KOPT-K1 (cell line): ENCODE data around the gene PARP4.
"Not testable (repeated sequence)": the region's sequence is repeated elsewhere in the genome, so short reads cannot be mapped to it uniquely, and the experiment has no call there.

Experiments
- H3K27ac ChIP-seq: fragments of 200-600 bp; sonication (generic); 2 replicates; pipeline ENCODE4 v1.5.1; 2016; ENCODE audit warnings: antibody characterized with exemption, mild to moderate bottlenecking, low read depth, low read length; ENCODE audit not compliant: poor library complexity, severe bottlenecking
- H3K36me3 ChIP-seq: fragments of 200-600 bp; sonication (generic); 2 replicates; pipeline ENCODE4 v1.5.1; 2017; ENCODE audit warnings: antibody characterized with exemption, mild to moderate bottlenecking, low read length, moderate library complexity; ENCODE audit not compliant: insufficient read depth
- H3K9me3 ChIP-seq: fragments of 200-600 bp; sonication (generic); 2 replicates; pipeline ENCODE4 v1.5.1; 2017; ENCODE audit warnings: antibody characterized with exemption, low read length, mild to moderate bottlenecking; ENCODE audit not compliant: insufficient read depth, poor library complexity, severe bottlenecking

The PARP4 gene

GRCh38 chr13:24491845-24492244 lies 20.7 kb downstream of the PARP4 start:
- no peaks in the 10 kb centered on the region for H3K9me3 ChIP-seq
- H3K36me3 ChIP-seq, result peaks cover 97% of the 10 kb centered on the region
- no peak overlapping the region for H3K27ac ChIP-seq

DNA sequence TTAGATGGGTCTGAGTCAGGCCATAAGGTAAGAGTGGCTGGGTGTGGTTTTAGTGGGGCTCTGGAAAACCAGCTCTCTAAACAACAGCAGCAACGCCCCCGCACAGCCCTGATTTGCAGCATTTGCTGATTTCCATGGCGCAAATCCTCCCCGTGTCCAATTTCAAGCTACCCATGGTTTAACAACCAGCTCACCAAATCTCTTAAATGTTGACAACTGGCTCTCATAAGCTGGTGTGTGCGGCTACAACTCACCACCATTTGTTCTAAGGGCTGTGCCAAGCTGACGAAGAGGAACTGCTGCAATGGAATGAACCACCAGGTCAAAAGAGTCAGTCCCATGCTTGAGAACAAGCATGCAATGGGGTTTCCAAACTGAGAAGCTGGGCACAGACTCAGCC lies 22.9 kb downstream of the PARP4 start:
- H3K27ac ChIP-seq, result no peak overlapping the region
- peaks cover 91% of the 10 kb centered on the region for H3K36me3 ChIP-seq
- H3K9me3 ChIP-seq, result no peaks in the 10 kb centered on the region

GRCh38 chr13:24488092-24488491 lies 24.5 kb downstream of the PARP4 start:
- peaks cover 89% of the 10 kb centered on the region for H3K36me3 ChIP-seq
- not testable (repeated sequence) for H3K27ac ChIP-seq, H3K9me3 ChIP-seq

DNA sequence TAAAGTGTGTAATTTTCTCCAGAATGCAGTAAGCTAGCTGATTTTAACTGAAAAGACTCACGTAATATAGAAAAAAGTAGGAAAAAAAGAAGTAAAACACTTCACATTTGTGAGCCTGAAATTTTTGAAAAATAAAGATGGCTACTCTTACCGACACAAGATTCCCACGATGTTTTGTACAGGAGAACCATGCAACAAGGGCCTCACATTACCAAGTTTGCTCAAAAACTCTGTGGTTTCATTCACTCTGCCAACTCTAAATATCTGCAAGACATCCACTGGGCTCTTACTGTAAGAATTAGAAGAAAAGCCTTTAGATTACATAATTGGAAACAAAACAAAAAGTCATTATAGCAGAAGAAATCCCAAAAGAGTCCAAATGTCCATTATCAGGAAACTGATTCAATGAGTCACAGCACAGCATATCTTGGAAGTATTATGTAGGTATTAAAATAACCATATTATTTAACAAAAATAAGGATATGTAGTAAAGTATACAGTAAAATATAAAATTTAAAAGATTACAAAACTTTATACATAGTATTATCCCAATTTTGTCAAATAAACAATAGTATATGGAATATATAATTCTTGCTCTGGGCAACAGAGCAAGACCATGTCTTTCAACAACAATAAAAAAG lies 26.4 kb downstream of the PARP4 start:
- not testable (repeated sequence) for H3K9me3 ChIP-seq, H3K27ac ChIP-seq
- peaks cover 87% of the 10 kb centered on the region for H3K36me3 ChIP-seq

DNA sequence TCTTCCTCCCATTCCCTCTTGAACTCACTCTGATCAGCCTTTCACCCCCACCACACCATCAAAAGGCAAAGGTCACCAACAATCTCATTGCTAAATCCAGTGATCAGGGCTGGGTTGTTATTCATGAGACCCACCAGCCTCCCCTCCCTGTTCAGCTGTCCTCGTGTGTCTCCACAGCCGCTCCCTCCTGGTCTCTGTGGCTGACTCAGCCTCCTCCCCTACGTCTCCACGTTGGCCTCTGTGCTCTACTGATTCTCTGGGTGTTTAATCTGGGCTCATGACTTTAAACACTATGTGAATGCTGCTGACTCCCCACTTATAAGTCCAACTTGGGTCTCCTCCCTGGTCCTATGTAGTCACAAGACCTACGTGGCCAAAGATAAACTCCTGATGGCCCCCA lies 38.9 kb downstream of the PARP4 start:
- Histone ChIP-seq H3K36me3 (peaks cover 92% of the 10 kb centered on the region), H3K27ac (no peak overlapping the region), H3K9me3 (no peaks in the 10 kb centered on the region)

GRCh38 chr13:24472129-24472528 lies 40.4 kb downstream of the PARP4 start:
- H3K27ac ChIP-seq, H3K9me3 ChIP-seq: not testable (repeated sequence)
- H3K36me3 ChIP-seq, result peaks cover 94% of the 10 kb centered on the region

DNA sequence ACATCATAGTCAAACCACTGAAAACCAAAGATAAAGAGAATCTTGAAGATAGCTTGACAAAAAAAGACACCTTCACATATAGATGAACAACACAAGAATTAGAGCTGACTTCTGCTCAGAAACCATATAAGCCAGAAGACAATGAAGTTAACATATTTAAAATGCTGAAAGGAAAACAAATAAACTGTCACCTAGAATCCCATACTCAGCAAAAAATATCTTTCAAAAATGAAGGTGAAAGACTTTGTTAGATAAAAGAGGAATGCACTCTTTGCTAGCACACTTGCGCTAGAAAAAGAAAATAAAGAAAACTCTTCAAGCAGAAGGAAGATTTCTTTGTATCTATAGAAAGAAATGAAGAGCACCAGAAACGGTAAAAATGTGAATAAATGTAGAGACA lies 49.5 kb downstream of the PARP4 start:
- Histone ChIP-seq H3K27ac (no peak overlapping the region), H3K9me3 (no peaks in the 10 kb centered on the region), H3K36me3 (peaks cover 68% of the 10 kb centered on the region)

- Histone ChIP-seq H3K27ac (no peak overlapping the region), H3K36me3 (peaks cover 68% of the 10 kb centered on the region), H3K9me3 (no peaks in the 10 kb centered on the region)
Measured at GRCh38 chr13:24460256-24460655, 52.3 kb downstream of the PARP4 start.

- Histone ChIP-seq H3K9me3 (no peaks in the 10 kb centered on the region), H3K36me3 (peaks cover 74% of the 10 kb centered on the region), H3K27ac (no peak overlapping the region)
Measured at GRCh38 chr13:24459726-24460125, 52.9 kb downstream of the PARP4 start.

- Histone ChIP-seq H3K36me3 (peaks cover 79% of the 10 kb centered on the region), H3K9me3 (no peaks in the 10 kb centered on the region), H3K27ac (no peak overlapping the region)
Measured at GRCh38 chr13:24459234-24459633, 53.3 kb downstream of the PARP4 start.

DNA sequence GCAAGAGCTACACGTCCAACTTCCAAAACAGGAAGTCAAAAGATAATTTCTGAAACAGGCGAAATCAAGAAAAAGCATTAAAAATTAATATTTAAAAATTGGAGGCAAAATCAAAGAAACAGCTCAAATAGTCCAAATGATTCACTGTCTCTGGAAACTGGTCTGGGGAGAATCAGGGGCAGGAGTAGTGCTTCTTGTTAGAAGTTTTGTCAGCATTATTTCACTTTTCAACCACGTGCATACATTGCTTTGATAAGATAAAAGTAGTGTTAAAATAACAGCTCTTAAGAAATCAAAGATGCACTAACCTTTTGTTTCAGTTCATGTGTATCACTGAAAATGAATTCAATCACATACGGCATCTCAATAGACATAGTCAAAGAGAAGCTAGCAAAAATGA lies 53.8 kb downstream of the PARP4 start:
- no peak overlapping the region for H3K27ac ChIP-seq
- no peaks in the 10 kb centered on the region for H3K9me3 ChIP-seq
- H3K36me3 ChIP-seq, result peaks cover 84% of the 10 kb centered on the region

DNA sequence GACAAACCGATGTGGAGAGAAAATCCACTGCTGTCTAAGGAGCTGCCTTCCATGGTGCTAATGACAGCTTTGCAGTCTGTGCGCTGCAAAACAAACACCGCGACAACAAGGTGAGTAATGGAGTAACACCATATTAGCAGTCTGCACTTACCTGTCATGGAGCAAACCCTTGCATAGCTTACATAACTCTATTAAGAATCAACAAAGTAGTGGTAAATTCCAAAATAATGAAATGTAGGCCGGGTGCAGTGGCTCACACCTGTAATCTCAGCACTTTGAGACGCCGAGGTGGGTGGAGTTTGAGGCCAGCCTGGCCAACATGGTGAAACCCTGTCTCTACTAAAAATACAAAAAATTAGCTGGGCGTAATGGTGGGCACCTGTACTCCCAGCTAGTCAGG lies 56.2 kb downstream of the PARP4 start:
- H3K9me3 ChIP-seq, result no peaks in the 10 kb centered on the region
- H3K36me3 ChIP-seq, result peaks cover 93% of the 10 kb centered on the region
- H3K27ac ChIP-seq, result no peak overlapping the region

- H3K9me3 ChIP-seq, result no peaks in the 10 kb centered on the region
- peaks cover 91% of the 10 kb centered on the region for H3K36me3 ChIP-seq
- H3K27ac ChIP-seq, result no peak overlapping the region
Measured at GRCh38 chr13:24454056-24454455, 58.5 kb downstream of the PARP4 start.

GRCh38 chr13:24452044-24452443 lies 60.5 kb downstream of the PARP4 start:
- no peak overlapping the region for H3K27ac ChIP-seq
- no peaks in the 10 kb centered on the region for H3K9me3 ChIP-seq
- H3K36me3 ChIP-seq, result peaks cover 87% of the 10 kb centered on the region

GRCh38 chr13:24450530-24450929 lies 62.0 kb downstream of the PARP4 start:
- H3K27ac ChIP-seq, result no peak overlapping the region
- peaks cover 85% of the 10 kb centered on the region for H3K36me3 ChIP-seq
- H3K9me3 ChIP-seq, result no peaks in the 10 kb centered on the region

DNA sequence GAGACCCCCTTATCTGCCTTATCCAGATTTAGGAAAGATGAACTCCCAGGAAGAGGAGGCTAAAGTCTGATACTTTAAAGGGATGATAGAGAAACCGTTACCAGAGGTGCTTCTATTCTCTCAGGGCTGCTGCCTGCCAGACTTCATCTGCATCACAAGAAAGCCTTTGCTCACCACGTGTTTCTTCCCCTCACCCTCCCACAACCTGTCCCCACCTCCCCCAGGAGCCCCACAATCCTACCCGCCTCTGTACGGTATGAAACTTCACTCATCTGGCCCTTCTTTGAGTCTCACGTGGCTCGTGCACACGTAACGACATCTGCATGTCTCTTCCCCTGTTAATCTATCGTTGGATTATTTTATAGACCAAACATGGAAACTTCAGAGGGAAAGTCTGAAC lies 67.7 kb downstream of the PARP4 start:
- peaks cover 79% of the 10 kb centered on the region for H3K36me3 ChIP-seq
- H3K27ac ChIP-seq, H3K9me3 ChIP-seq: not testable (repeated sequence)
